CD4-positive, CD25-positive, alpha-beta regulatory T cell (primary cell): ENCODE results near the gene DYSF. TPM values are rescaled to one million over a fixed set of nuclear protein-coding genes. Genes with fewer than 3 reads are reported as not detected.

Experiments used
- ATAC-seq, 2 donors: fragments of 150-1000 bp; cut with Tn5 transposase; one replicate each; pipeline ENCODE4 v1.10.0; 2021; ENCODE audit warnings: low read depth in 2 of 2, moderate number of reproducible peaks in 2 of 2, moderate library complexity in 1 of 2
- DNase-seq, 3 donors: peaks; one replicate each; pipeline versions ENCODE4 v3.0.0 to v3.0.0-alpha.2; 2012 to 2022; ENCODE audit warnings: mixed read lengths in 1 of 3
- H3K27ac ChIP-seq: one replicate; pipeline ENCODE4 v1.7.0; 2013; ENCODE audit warnings: mild to moderate bottlenecking, low read length; ENCODE audit not compliant: insufficient read depth, poor library complexity, severe bottlenecking
- H3K27me3 ChIP-seq: one replicate; pipeline ENCODE4 v1.7.0; 2013; ENCODE audit warnings: low read length; ENCODE audit not compliant: control insufficient read depth, insufficient read depth
- H3K36me3 ChIP-seq: one replicate; pipeline ENCODE4 v1.7.0; 2013; ENCODE audit warnings: mild to moderate bottlenecking, low read length, moderate library complexity; ENCODE audit not compliant: control insufficient read depth, insufficient read depth
- H3K4me1 ChIP-seq: 2 replicates; pipeline ENCODE4 v1.7.0; 2013; ENCODE audit warnings: mild to moderate bottlenecking, low read length; ENCODE audit not compliant: insufficient read depth, control insufficient read depth, poor library complexity, severe bottlenecking
- H3K4me3 ChIP-seq: one replicate; pipeline ENCODE4 v1.7.0; 2013; ENCODE audit warnings: low read depth, mild to moderate bottlenecking, low read length, moderate library complexity
- H3K9me3 ChIP-seq, 2 experiments: 1 replicate in 1 of 2; 2 replicates in 1 of 2; pipeline ENCODE4 v1.7.0; 2013; ENCODE audit warnings: low read length in 2 of 2, mild to moderate bottlenecking in 1 of 2, moderate library complexity in 1 of 2; ENCODE audit not compliant: control insufficient read depth in 2 of 2
- H3K27ac Mint-ChIP-seq, 3 donors: one replicate each; pipeline ENCODE4 v1.8.0; 2020 to 2022; ENCODE audit warnings: mild to moderate bottlenecking in 3 of 3, mixed read lengths in 3 of 3, moderate library complexity in 2 of 3
- H3K27me3 Mint-ChIP-seq: one replicate; pipeline ENCODE4 v1.8.0; 2022; ENCODE audit warnings: mild to moderate bottlenecking, mixed read lengths
- H3K36me3 Mint-ChIP-seq: one replicate; pipeline ENCODE4 v1.8.0; 2020; ENCODE audit warnings: mixed read lengths
- H3K4me1 Mint-ChIP-seq, 4 donors: one replicate each; pipeline ENCODE4 v1.8.0; 2020 to 2022; ENCODE audit warnings: mixed read lengths in 4 of 4, mild to moderate bottlenecking in 1 of 4
- H3K4me3 Mint-ChIP-seq, 4 donors: one replicate each; pipeline ENCODE4 v1.8.0; 2020 to 2022; ENCODE audit warnings: mild to moderate bottlenecking in 4 of 4, mixed read lengths in 4 of 4, moderate library complexity in 3 of 4
- H3K9me3 Mint-ChIP-seq, 7 donors: one replicate each; pipeline ENCODE4 v1.8.0; 2020 to 2022; ENCODE audit warnings: mixed read lengths in 7 of 7, mild to moderate bottlenecking in 3 of 7, moderate library complexity in 2 of 7
- polyA plus RNA-seq, 4 donors: library from polyadenylated mRNA; unstranded; fragments of 300-500 nt; fragmentation: Illumina TruSeq; gene quantifications; one replicate each; pipeline ENCODE4 v1.2.3, GENCODE V29; 2021
- total RNA-seq: library from RNA; stranded (reverse); gene quantifications from one replicate; pipeline ENCODE4 v1.2.3, GENCODE V29; 2022

The DYSF gene
- total and polyA plus RNA-seq, 5 donors from 2014 or later = 0.10 to 0.13 TPM; not detected in 3

DNA sequence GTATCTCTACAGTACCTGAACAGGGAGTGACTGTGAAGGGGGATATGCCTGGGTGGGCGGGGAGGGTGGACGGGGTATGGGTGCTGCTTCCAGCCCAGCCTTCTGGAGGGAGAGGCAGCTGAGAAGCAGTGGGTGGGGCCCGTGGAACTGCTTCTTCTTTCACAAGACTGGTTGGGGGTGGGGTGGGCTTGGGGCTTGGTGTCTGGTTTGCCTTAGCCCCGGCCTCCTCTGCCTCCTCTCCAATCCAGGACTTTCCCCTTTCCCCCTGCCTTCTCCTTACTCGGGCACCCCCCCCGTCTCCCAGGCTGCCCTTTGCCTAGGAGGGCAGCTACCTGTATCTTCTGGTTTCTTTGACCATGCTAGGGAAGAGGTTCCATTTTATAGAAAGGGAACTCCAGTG, 233.4 kb downstream of the DYSF start:
- no peaks in the 10 kb centered on the region for H3K27me3 Mint-ChIP-seq
- no peak overlapping the region for H3K4me3 Mint-ChIP-seq
- H3K27ac ChIP-seq = no peak overlapping the region
- DNase-seq (no peak), ATAC-seq (no peak)
- H3K9me3 Mint-ChIP-seq = peaks cover 0 to 3% (median 0%) of the 10 kb centered on the region in 7 donors
- no peaks in the 10 kb centered on the region for H3K4me1 Mint-ChIP-seq
- H3K4me3 ChIP-seq = no peak overlapping the region
- no peaks in the 10 kb centered on the region for H3K36me3 ChIP-seq
- H3K9me3 ChIP-seq = no peaks in the 10 kb centered on the region
- no peaks in the 10 kb centered on the region for H3K36me3 Mint-ChIP-seq
- no peaks in the 10 kb centered on the region for H3K27me3 ChIP-seq
- H3K27ac Mint-ChIP-seq = no peak overlapping the region
- no peaks in the 10 kb centered on the region for H3K4me1 ChIP-seq

- Mint-ChIP-seq H3K36me3 (no peaks in the 10 kb centered on the region), H3K4me1 (no peaks in the 10 kb centered on the region), H3K4me3 (no peak overlapping the region), H3K27me3 (no peaks in the 10 kb centered on the region), H3K9me3 (peaks cover 0 to 3% (median 0%) of the 10 kb centered on the region in 7 donors), H3K27ac (no peak overlapping the region)
- no peaks in the 10 kb centered on the region for H3K36me3 ChIP-seq
- H3K9me3 ChIP-seq = no peaks in the 10 kb centered on the region
- no peaks in the 10 kb centered on the region for H3K27me3 ChIP-seq
- DNase-seq (no peak), ATAC-seq (no peak)
- H3K4me1 ChIP-seq = no peaks in the 10 kb centered on the region
- no peak overlapping the region for H3K27ac ChIP-seq
- no peak overlapping the region for H3K4me3 ChIP-seq
These were observed 234.1 kb downstream of the DYSF start for GRCh38 chr2:71687412-71687811.

DNA sequence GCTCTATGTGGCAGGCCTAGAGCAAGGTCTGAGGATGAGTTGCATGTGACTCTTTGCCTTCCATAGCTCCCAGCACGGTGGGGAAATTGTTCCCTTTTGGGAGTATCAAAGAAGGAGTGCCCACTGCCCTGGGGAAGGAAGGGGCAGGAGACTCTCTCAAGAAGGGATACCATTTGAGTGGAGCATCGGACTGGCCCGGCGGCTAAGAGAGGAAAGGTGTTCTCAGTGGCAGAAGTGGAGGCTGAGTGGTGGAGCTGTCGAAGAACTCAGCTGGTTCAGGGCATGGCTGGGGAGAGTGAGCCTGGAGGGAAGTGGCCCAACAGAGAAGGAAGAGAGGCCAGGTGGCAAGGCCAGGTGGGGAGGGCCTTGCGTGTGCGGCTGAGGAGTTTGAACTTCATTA, 235.2 kb downstream of the DYSF start:
- Mint-ChIP-seq H3K27ac (no peak overlapping the region), H3K27me3 (no peaks in the 10 kb centered on the region), H3K36me3 (no peaks in the 10 kb centered on the region), H3K4me1 (no peaks in the 10 kb centered on the region), H3K9me3 (peaks cover 0 to 3% (median 0%) of the 10 kb centered on the region in 7 donors), H3K4me3 (no peak overlapping the region)
- H3K9me3 ChIP-seq = no peaks in the 10 kb centered on the region
- H3K27me3 ChIP-seq = no peaks in the 10 kb centered on the region
- H3K36me3 ChIP-seq = no peaks in the 10 kb centered on the region
- H3K4me3 ChIP-seq = no peak overlapping the region
- no peak overlapping the region for H3K27ac ChIP-seq
- no peak for DNase-seq
- ATAC-seq = no peak
- no peaks in the 10 kb centered on the region for H3K4me1 ChIP-seq

DNA sequence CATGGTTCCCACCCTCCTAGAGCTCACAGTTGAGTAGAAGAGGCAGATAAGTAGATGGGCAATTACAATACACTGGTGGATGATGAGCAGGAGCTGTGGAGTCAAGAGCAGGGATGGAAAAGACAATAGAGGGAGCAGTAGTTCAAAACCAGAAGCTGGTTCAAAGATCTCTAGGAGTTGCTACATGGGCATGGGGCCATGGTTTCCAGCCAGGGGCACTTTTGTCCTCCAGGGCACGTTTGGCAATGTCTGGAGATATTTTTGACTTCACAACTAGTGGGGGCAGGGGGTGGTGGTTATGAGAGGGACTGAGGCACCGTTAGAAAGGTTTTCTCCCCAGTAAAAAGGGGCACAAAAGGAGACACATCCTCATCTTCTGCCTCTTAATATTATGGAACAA, 236.0 kb downstream of the DYSF start:
- Histone ChIP-seq H3K4me1 (no peaks in the 10 kb centered on the region), H3K27me3 (no peaks in the 10 kb centered on the region), H3K4me3 (no peak overlapping the region), H3K27ac (no peak overlapping the region), H3K9me3 (no peaks in the 10 kb centered on the region), H3K36me3 (no peaks in the 10 kb centered on the region)
- Mint-ChIP-seq H3K27ac (no peak overlapping the region), H3K27me3 (no peaks in the 10 kb centered on the region), H3K4me3 (no peak overlapping the region), H3K36me3 (no peaks in the 10 kb centered on the region), H3K9me3 (peaks cover 0 to 3% (median 0%) of the 10 kb centered on the region in 7 donors), H3K4me1 (no peaks in the 10 kb centered on the region)
- DNase-seq (no peak), ATAC-seq (no peak)

- H3K4me3 Mint-ChIP-seq = no peak overlapping the region
- Histone ChIP-seq H3K9me3 (no peaks in the 10 kb centered on the region), H3K4me1 (no peaks in the 10 kb centered on the region), H3K27ac (no peak overlapping the region), H3K4me3 (no peak overlapping the region), H3K27me3 (no peaks in the 10 kb centered on the region), H3K36me3 (no peaks in the 10 kb centered on the region)
- H3K27ac Mint-ChIP-seq = no peak overlapping the region
- ATAC-seq (no peak), DNase-seq (no peak)
- peaks cover 3% of the 10 kb centered on the region for H3K36me3 Mint-ChIP-seq
- peaks cover 4% of the 10 kb centered on the region for H3K27me3 Mint-ChIP-seq
- peaks cover 0 to 3% (median 0%) of the 10 kb centered on the region in 7 donors for H3K9me3 Mint-ChIP-seq
- H3K4me1 Mint-ChIP-seq = no peaks in the 10 kb centered on the region
These were observed 236.8 kb downstream of the DYSF start for GRCh38 chr2:71689968-71690834.

DNA sequence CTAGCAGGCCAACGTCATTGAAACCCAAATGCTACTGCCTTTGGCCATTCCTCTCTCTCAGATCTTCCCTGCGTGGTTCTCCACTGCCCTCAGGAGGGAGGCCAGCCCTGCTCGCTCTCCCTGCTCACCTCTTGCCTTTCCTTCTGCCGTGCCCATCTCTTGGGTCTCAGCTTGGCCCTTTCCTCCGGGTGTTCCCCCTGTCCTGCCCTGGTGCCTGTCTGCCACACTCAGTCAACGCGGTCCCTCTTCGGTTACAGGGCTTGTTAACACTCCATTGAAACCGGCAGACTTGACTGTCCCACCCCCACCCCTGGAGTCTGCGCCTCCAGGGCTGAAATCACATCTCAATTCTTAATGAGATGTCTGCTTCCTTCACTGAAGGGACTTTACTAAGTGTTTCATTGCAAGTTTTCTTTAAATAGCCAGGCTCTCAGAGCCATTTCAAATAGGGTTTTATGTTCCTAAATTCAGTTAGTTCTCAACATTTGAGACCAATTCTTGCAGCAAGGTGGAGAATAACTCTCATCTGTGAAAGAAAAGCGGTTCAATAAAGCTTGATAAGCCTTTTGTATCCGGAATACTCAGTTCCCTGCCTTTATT, 237.6 kb downstream of the DYSF start:
- no peaks in the 10 kb centered on the region for H3K36me3 ChIP-seq
- H3K4me3 ChIP-seq = no peak overlapping the region
- H3K9me3 ChIP-seq = no peaks in the 10 kb centered on the region
- no peaks in the 10 kb centered on the region for H3K27me3 ChIP-seq
- Mint-ChIP-seq H3K4me3 (no peak overlapping the region), H3K9me3 (peaks cover 0 to 2% (median 0%) of the 10 kb centered on the region in 7 donors), H3K27me3 (peaks cover 4% of the 10 kb centered on the region), H3K4me1 (no peaks in the 10 kb centered on the region), H3K36me3 (peaks cover 3% of the 10 kb centered on the region), H3K27ac (no peak overlapping the region)
- H3K4me1 ChIP-seq = no peaks in the 10 kb centered on the region
- H3K27ac ChIP-seq = no peak overlapping the region
- no peak for DNase-seq
- no peak for ATAC-seq

DNA sequence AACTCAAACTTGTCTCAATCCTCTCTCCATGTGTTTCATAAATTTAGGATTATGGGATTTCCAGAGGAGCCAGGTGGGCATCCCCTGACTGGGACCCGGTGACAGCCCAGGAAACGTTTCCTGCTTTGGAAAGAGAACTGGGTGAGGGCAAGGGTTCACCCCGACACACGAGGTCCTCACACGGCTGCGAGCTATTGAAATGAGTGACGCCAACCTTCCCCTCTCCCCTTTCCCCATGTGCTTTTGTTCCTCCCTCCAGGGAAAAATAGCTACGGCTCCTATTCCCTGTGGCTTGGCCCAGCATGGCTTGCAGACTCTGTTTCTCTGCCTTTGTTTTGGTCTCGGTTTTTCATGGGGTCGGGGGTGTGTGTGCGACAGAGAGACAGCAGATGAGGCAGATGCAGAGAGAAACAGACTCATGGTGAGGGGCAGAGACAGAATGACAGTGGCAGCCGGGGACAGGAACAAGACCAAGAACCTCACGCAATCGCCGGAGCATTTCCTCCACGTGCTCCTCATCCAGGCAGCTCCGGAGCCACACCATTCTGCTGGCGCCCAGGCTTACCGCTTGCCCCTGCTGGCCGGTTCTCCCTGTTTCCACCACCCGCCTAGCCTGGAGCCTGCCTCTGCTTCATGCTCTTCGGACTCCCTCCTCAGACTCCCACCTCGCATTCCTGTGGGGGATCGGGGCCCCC, 238.5 kb downstream of the DYSF start:
- no peak overlapping the region for H3K27ac ChIP-seq
- H3K27me3 ChIP-seq = no peaks in the 10 kb centered on the region
- peaks cover 3% of the 10 kb centered on the region for H3K36me3 Mint-ChIP-seq
- no peaks in the 10 kb centered on the region for H3K9me3 ChIP-seq
- ATAC-seq (no peak), DNase-seq (no peak)
- H3K4me1 Mint-ChIP-seq = no peaks in the 10 kb centered on the region
- no peak overlapping the region for H3K4me3 ChIP-seq
- H3K4me3 Mint-ChIP-seq = no peak overlapping the region
- peaks cover 4% of the 10 kb centered on the region for H3K27me3 Mint-ChIP-seq
- H3K4me1 ChIP-seq = no peaks in the 10 kb centered on the region
- H3K27ac Mint-ChIP-seq = no peak overlapping the region
- H3K9me3 Mint-ChIP-seq = peaks cover 0 to 1% (median 0%) of the 10 kb centered on the region in 7 donors
- H3K36me3 ChIP-seq = no peaks in the 10 kb centered on the region
